GM04503 (cell line): ENCODE measurements around the gene MTERF1.
A peak's percentile ranks its signal among the peaks of the same experiment; 100 is the strongest.
"Not testable (repeated sequence)": the region's sequence is repeated elsewhere in the genome, so short reads cannot be mapped to it uniquely, and the experiment has no call there.

Source experiments
- DNase-seq: peaks from one replicate; pipeline ENCODE4 v3.0.0-alpha.2; 2012; ENCODE audit warnings: low read depth

The MTERF1 gene, protein sequence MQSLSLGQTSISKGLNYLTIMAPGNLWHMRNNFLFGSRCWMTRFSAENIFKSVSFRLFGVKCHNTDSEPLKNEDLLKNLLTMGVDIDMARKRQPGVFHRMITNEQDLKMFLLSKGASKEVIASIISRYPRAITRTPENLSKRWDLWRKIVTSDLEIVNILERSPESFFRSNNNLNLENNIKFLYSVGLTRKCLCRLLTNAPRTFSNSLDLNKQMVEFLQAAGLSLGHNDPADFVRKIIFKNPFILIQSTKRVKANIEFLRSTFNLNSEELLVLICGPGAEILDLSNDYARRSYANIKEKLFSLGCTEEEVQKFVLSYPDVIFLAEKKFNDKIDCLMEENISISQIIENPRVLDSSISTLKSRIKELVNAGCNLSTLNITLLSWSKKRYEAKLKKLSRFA

DNA sequence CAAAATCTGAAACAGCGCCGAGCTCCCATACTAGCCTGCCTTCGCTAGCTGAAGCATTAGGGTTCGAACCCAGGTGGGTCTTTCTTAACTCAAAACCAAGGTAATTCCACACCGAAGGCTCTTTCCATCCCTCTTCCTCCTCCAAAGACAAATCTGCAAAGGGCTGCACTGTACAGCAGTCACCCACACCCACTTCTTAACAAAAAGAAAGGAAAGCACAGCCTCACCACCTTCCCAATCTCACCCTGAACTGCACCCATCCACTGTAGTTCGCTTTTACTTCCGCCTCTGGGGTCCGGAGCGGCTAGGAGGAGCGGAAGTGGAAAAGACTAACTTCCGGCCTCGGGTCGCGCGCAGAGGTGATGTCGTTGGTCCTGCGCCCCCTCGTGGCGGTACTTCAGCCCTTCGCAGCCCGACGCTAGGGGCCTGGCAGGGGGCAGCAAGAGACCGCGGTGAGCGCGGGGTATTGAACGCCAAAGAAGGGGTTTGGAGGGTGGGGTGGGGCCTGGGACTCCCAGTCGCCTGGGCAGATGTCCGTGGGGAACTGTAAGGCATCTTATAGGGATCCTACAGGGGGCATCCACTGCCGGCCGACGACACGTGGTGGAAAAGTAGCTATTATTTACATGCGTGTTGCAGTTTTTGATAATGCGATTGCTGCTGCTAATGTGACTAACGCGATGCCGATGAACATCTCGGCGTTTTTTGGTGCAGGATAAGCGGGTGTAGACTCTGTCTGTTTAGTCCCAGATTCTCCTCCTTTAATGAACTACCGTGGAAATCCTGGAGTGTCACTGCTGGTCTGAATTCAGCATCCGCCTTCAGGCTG lies at the start of gene MTERF1:
MTERF1 (minus strand) TSS at position 290 of the 829 bp plus-strand sequence. CDS start 619 bp downstream, outside the sequence.
- DNase-seq = peak; percentile 57

DNA sequence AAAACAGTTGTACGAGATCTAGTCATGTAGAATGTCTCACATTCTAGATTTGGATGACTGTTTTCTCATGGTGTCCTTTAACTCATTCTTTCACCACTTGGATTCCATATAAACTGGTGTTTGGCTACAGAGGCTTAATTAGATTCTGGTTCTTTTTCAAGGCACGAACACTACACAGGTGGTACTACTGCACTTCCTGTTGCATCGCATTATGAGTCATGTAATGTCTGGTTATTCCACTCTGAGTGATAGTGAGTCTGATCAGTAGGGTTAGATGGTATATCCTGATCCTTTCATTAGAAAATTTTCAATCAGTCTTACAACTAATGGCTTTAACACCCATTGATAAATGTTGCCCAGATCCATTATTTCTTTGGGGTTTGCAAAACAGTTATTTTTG lies 49.0 kb upstream of the MTERF1 start:
- DNase-seq = no peak

DNA sequence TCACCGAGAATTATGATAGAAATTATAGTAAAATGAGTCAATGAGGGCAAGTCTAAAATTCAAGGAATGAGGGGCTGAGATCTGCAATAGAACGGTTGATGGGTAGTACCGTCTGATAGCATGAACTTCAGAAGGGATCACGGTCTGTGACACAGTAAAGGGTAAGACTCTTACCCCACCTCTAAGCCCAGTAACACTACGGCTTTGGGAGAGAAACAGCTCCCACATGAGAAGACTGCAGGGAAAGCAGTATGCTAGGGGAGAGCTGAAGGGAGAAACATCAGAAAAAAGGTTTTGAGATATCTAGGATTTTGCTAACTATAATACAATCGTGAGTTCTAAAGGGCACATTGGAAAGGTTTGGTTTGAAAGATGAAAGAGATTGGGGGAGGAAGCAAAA lies 47.4 kb upstream of the MTERF1 start:
- no peak for DNase-seq

DNA sequence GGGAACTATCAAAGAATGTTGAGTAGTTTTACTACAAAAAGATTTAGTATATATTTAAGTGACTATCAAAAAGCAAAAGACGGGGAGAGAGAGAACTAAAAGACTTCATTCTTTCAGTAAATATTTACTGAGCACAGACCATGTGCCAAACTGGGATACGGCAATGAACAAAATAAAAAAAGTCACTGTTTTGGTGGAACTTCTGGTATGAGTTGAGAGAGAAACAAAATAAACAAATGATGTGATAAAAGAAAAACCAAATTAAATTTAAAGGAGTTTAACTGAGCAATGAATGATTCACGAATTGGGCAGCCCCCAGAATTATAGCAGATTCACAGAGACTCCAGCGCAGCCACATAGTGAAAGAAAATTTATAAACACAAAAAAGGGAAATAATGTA lies 42.4 kb upstream of the MTERF1 start:
- DNase-seq = no peak

DNA sequence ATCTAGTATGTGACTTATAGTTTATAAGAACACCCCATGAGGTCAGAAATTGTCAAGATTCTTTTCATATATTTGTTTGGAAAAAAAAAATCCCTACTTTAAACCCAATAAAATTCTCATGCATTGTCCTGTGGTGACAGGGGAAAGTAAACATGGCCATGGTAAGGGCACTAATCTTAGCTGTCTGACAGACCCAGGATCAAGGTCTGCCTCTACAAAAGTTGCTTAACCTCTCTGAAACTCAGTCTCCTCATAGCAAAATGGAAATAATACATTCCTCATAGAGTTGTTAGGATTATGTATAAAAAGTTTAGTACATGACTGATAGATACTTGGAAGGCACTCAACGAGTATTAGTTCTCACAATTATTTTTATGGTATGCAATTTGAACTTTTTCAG lies 37.9 kb upstream of the MTERF1 start:
- DNase-seq = no peak

DNA sequence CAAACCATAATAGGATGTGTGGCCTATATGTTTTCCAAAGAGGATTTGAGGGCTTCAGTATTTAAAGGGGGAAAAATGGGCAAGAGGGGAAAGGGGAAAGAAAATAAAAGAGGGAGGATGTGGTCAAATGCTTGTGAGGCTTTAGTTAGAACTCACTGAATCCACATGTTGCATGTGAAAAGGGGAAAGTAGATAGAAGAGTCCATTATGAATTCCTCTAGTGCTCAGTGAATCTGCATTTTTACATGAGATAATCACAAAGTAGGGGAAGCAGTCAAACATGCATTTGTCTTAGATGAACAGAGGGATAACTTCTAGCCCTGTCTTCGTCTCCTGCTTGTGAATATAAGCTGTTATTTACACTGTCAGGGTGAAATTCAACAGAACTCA lies 35.5 kb upstream of the MTERF1 start:
- DNase-seq = no peak

DNA sequence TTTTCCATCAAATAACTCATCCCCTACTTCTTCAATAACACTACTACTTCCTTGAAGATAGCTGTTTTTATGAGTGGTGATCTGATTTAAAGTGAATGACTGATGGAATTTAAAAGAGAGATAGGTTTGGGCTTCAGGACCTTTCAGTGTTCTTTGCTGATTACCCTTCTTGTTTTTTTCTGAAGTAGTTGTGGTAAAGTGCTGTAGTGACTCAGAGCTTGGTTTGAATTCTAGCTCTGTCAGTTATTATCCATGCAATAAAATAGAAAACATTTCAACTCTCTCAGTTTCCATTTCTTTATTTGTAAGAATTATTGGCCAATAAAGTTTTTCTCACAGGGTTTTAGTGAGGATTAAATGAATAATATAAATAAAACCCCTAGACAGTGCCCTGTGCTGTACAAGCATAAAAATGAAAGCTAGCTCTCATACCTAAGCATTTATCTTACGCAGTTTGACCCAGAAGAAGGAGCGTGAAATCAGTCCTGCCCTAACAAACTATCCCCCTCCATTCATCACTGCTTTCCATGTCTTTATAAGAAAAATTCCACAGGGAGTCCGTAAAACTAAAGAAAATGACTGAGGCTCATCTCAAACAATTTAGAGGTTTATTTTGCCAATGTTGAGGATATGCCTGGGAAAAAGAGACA lies 35.0 kb upstream of the MTERF1 start:
- DNase-seq = no peak

DNA sequence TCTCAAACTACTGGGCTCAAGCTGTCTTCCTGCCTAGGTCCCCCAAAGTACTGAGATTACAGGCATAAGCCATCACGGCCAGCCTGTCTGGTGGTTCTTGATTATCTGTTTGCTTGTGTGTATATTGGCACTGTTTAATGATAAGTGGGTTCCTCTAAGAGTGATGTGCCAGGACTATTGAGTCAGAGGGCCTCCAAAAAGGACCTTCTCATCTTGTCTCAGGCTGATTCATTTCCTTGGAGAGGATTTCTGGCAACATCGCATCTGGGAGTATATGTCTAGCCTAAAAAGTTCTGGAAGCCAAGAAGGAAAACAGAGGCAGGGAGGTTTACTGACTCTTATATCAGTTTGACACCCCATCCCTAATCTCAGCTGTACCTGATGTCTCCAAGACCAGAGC lies 33.1 kb upstream of the MTERF1 start:
- peak; percentile 42 for DNase-seq

DNA sequence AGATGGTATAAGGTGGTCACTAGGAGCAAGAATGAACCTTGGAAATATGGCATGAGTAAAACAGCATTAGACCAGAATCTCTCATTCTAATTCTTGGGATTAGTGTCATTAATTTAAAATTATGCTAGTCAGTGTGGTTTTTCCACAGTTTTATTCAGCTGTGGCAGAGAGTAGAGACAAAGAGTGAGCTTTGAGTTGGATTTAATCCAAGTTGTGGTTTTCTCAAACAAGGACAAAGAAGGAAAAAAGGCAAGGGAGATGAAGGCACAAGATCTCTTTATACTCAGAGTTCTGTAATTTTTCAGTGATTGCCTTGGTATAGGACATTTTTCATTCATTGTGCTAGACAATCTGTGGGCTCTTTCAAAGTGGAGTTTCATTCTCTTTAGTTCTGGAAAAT lies 32.0 kb upstream of the MTERF1 start:
- no peak for DNase-seq

DNA sequence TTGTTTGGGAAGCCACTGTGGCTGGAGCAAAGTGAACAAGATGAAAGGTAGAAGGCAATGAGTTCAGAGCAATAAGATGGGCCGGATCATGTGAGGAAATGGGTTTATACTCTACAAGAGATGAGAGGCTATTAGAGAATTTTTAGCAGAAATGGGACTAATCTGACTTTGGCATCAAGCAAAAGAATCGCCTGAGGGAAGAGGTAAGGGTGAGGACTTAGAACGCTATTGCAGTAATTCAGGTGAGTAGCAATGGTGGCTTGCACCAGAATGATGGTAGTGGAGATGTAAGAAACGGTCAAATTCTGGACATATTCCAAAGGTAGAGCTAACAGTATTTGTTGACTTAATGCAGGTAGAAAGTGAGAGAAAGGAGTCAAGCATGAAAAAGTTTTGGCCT lies 30.6 kb upstream of the MTERF1 start:
- DNase-seq = no peak

DNA sequence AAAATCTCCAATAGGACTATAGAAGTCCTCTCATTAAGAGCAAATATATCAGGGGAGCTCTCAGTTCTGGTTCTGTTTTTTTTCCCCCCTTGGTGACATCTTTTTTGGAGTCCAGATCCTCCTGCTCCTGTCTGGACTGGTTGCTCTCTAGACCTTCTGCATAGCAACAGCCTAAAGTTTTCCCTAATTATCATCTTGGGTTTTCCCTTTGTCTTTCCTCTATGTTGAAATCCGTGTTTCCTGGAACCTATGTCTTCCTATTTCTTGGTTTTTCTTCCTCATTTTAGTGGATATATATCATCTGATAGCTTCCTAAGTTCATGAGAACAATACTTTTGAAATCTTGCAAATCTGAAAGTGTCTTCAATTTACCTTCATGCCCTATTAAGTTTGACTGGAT lies 29.7 kb upstream of the MTERF1 start:
- DNase-seq = no peak

DNA sequence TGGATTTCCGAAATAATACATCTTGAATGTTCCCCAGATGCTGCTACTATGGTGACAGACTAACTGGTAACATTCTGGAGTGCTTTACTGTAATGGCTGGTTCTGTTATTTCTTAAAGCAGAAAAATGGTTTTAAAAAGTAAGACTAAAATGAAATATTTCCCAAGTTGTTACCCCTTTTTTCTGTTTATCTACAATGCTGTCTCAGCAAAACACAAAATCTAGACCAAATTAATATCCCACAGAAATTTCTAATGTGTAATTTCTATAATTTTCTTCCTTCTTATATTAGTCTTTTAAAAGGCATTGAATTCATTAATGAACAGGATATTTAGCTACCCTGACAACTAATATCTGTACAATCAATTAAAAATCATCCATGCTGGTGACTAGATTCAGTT lies 19.1 kb upstream of the MTERF1 start:
- DNase-seq = no peak

DNA sequence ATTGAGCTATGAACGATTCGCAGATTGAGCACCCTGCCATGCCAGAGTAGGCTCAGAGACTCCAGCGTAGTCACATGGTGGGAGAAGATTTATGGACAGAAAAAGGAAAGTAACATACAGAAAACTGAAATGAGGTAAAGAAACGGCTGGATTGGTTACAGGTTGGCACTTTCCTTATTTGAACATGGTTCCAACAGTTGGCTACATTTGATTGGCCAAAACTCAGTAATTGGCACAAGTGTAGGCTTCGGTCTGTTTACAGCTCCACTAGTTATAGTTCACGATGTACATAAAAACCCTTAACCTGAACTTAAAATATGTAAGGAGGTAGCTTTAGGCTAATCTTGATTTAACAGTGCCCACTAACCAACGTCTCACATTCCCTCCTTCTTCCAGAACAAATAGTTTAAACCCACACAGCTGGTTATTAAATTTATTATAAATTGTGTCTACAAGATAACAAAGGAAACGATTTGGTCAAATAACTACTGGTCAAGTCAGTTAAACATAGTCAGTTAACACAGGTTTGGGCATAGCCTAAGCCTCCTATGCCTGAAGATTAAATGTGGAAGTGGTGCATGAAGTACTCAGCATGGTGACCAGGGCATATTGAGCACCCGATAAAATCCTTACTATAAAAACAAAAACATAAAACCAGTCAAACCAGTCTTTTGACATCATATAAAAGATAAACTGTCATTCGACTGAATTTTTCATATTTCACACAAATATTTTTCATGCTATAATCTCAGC lies 17.9 kb upstream of the MTERF1 start:
- no peak for DNase-seq

DNA sequence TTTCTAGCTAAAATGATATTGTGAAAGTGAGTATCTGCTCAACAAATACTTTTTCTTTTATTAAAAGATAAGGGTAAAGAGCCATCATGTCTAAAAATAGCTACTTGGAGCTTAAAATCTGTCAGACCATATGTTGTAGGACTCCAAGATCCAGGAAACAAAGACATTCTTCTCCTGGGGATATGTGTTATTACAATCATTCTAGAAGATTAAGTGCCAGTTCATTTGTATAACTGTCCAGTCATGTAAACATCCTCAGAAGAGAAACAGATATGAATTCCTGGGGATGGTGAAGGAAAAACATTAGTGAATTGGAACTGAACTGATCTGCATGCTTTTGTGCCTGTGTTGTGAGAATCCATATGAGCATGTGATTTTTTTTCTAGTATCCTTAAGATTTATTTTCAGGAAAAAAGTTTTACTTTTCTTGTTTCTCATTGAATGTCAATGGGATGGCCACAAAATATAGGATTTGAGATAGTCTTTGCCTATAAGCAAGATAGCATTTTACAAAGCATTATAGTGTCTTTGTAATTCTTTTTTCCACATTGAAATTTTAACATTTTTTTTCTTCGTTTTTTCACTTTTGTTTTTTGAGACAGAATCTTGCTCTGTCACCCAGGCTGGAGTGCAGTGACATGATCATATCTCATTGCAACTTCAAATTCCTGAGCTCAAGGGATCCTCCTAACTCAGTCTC lies 14.4 kb upstream of the MTERF1 start:
- no peak for DNase-seq

DNA sequence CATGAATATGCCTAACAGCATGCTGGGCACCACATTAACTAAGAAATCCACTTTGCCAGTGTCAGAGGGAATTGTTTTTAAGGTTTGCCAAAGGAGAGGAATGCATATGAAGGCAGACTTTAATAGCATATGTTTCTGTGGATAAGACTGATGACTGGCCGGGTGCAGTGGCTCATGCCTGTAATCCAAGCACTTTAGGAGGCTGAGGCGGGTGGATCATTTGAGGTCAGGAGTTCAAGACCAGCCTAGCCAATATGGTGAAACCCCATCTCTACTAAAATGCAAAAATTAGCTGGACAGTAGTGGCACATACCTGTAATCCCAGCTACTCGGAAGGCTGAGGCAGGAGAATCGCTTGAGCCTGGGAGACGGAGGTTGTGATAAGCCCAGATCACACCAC lies 13.2 kb upstream of the MTERF1 start:
- not testable (repeated sequence) for DNase-seq

DNA sequence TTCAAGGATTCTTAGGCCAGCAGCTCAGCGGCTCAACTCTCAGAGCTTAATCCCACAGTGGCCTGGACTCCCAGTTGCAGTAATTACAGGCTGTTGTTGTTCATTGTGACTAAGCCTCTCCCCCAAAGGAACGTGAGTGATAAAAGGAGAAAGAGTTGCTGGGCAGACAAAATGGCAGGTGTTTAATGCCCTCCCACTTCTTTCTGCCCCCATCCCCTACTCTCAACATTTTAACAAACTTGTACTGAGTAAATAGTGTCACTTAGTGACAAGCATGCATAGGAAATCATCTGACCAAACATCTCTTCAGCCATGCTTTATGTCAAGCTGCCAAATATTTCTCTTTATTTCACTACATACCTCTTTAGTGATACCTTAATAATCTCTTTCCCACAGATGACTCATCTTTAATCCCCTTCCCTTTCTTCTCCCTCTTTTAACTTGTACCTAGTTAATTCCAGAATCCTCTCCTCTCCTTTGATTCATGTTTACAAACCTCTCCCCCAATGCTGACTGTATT lies 12.4 kb upstream of the MTERF1 start:
- DNase-seq = no peak

DNA sequence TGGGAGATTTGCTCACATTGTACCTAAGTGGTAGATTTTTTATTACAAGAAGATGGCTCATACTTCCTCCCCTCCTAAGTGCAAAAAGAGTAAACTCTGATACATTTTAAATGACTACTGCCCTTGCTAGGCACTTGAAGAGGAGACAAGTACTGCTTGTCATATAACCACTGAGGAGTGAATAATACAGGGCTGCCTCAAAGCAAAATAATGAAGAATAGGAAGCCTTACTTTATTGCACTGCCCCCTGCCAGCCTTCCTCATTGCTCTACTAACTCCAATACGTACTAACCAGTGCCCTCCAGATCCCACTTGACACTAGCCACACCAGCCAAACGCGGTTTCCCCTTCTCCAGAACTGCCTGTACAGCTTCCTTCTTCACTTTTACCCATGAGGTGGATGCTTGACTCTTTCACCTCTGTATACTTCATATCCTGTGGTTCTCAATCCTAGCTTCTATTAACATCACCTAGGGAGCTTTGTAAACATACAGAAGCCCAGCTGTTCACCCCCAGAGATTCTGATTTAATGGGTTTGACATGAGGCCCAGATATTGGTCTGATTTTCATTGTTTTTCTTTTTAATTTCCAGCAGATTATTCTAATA lies 11.7 kb upstream of the MTERF1 start:
- no peak for DNase-seq

DNA sequence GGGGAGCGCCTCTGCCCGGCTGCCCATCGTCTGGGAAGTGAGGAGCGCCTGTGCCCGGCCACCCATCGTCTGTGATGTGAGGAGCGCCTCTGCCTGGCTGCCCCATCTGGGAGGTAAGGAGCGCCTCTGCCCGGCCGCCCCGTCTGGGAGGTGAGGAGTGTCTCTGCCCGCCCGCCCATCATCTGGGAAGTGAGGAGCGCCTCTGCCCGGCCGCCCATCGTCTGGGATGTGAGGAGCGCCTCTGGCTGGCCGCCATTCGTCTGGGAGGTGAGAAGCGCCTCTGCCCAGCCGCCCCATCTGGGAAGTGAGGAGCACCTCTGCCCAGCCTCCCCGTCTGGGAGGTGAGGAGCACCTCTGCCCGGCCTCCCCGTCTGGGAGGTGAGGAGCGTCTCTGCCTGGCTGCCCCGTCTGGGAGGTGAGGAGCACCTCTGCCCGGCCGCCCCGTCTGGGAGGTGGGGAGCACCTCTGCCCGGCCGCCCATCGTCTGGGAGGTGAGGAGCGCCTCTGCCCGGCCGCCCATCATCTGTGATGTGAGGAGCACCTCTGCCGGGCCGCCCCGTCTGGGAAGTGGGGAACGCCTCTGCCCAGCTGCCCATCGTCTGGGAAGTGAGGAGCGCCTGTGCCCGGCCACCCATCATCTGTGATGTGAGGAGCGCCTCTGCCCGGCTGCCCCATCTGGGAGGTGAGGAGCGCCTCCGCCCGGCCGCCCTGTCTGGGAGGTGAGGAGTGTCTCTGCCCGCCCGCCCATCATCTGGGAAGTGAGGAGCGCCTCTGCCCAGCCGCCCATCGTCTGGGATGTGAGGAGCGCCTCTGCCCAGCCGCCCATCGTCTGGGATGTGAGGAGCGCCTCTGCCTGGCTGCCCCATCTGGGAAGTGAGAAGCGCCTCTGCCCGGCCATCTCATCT lies 8.0 kb upstream of the MTERF1 start:
- not testable (repeated sequence) for DNase-seq

DNA sequence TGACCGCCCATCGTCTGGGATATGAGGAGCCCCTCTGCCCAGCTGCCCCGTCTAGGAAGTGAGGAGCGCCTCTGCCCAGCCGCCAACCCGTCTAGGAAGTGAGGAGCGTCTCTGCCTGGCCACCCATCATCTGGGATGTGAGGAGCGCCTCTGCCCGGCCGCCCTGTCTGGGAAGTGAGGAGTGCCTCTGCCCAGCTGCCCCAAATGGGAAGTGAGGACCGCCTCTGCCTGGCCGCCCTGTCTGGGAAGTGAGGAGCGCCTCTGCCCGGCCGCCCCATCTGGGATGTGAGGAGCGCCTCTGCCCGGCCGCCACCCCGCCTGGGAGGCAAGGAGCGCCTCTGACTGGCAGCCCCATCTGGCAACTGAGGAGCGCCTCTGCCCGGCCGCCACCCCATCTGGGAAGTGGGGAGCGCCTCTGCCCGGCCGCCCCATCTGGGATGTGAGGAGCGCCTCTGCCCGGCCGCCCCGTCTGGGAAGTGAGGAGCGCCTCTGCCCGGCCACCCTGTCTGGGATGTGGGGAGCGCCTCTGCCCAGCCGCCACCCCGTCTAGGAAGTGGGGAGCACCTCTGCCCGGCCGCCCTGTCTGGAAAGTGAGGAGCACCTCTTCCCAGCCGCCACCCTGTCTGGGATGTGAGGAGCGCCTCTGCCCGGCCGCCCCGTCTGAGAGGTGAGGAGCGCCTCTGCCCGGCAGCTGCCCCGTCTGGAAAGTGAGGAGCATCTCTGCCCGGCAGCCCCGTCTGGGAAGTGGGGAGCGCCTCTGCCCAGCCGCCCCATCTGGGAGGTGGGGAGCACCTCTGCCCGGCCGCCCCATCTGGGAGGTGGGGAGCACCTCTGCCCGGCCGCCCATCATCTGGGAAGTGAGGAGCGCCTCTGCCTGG lies 7.1 kb upstream of the MTERF1 start:
- DNase-seq = not testable (repeated sequence)
